ENCODE results near the gene SLC35F5.

Gene SLC35F5

GRCh38 chr2:113784823-113785744 lies 28.6 kb upstream of the SLC35F5 start:
- TF ChIP-seq EP300 (IDR thresholded peaks at IDR 0.05; ENCODE audit: borderline replicate concordance) (no peak), ZBTB7A (IDR thresholded peaks at IDR 0.05; ENCODE audit: low read depth) (no peak), EGR1 (IDR thresholded peaks at IDR 0.05) (no peak), TEAD4 (IDR thresholded peaks at IDR 0.05) (no peak), FOXM1 (IDR thresholded peaks at IDR 0.05; ENCODE audit: borderline replicate concordance, low read depth) (no peak), CEBPB (IDR thresholded peaks at IDR 0.05) (no peak), RAD21 (IDR thresholded peaks at IDR 0.05; ENCODE audit: low read depth) (no peak), TAF1 (IDR thresholded peaks at IDR 0.05; ENCODE audit: low read depth) (no peak), REST (IDR thresholded peaks at IDR 0.05; ENCODE audit: low read depth) (no peak), NFIC (IDR thresholded peaks at IDR 0.05) (no peak), MAX (IDR thresholded peaks at IDR 0.05) (no peak), USF1 (IDR thresholded peaks at IDR 0.05) (no peak), YY1 (IDR thresholded peaks at IDR 0.05; ENCODE audit: low read depth) (no peak), TCF12 (IDR thresholded peaks at IDR 0.05; ENCODE audit: low read depth) (no peak), CREB1 (IDR thresholded peaks at IDR 0.05; ENCODE audit: low read depth) (no peak)

- TF ChIP-seq EP300 (IDR thresholded peaks at IDR 0.05; ENCODE audit: borderline replicate concordance) (no peak), CEBPB (IDR thresholded peaks at IDR 0.05) (no peak), FOXM1 (IDR thresholded peaks at IDR 0.05; ENCODE audit: borderline replicate concordance, low read depth) (no peak), YY1 (IDR thresholded peaks at IDR 0.05; ENCODE audit: low read depth) (no peak), ZBTB7A (IDR thresholded peaks at IDR 0.05; ENCODE audit: low read depth) (no peak), RAD21 (IDR thresholded peaks at IDR 0.05; ENCODE audit: low read depth) (no peak), MAX (IDR thresholded peaks at IDR 0.05) (no peak), CREB1 (IDR thresholded peaks at IDR 0.05; ENCODE audit: low read depth) (no peak), TCF12 (IDR thresholded peaks at IDR 0.05; ENCODE audit: low read depth) (no peak), NFIC (IDR thresholded peaks at IDR 0.05) (no peak), REST (IDR thresholded peaks at IDR 0.05; ENCODE audit: low read depth) (no peak), TEAD4 (IDR thresholded peaks at IDR 0.05) (no peak), TAF1 (IDR thresholded peaks at IDR 0.05; ENCODE audit: low read depth) (no peak), USF1 (IDR thresholded peaks at IDR 0.05) (no peak), EGR1 (IDR thresholded peaks at IDR 0.05) (no peak)
Measured at GRCh38 chr2:113780472-113780871, 24.0 kb upstream of the SLC35F5 start.

GRCh38 chr2:113777371-113777770 lies 20.9 kb upstream of the SLC35F5 start:
- no peak for TF ChIP-seq MAX (IDR thresholded peaks at IDR 0.05)
- TF ChIP-seq FOXM1 (IDR thresholded peaks at IDR 0.05; ENCODE audit: borderline replicate concordance, low read depth): no peak
- no peak for TF ChIP-seq NFIC (IDR thresholded peaks at IDR 0.05)
- no peak for TF ChIP-seq CEBPB (IDR thresholded peaks at IDR 0.05)
- no peak for TF ChIP-seq EGR1 (IDR thresholded peaks at IDR 0.05)
- no peak for TF ChIP-seq USF1 (IDR thresholded peaks at IDR 0.05)
- TF ChIP-seq YY1 (IDR thresholded peaks at IDR 0.05; ENCODE audit: low read depth): no peak
- no peak for TF ChIP-seq CREB1 (IDR thresholded peaks at IDR 0.05; ENCODE audit: low read depth)
- no peak for TF ChIP-seq TAF1 (IDR thresholded peaks at IDR 0.05; ENCODE audit: low read depth)
- no peak for TF ChIP-seq TEAD4 (IDR thresholded peaks at IDR 0.05)
- no peak for TF ChIP-seq ZBTB7A (IDR thresholded peaks at IDR 0.05; ENCODE audit: low read depth)
- TF ChIP-seq RAD21 (IDR thresholded peaks at IDR 0.05; ENCODE audit: low read depth): no peak

GRCh38 chr2:113776949-113777348 lies 20.5 kb upstream of the SLC35F5 start:
- TF ChIP-seq EP300 (IDR thresholded peaks at IDR 0.05; ENCODE audit: borderline replicate concordance): no peak
- no peak for TF ChIP-seq TAF1 (IDR thresholded peaks at IDR 0.05; ENCODE audit: low read depth)
- TF ChIP-seq CREB1 (IDR thresholded peaks at IDR 0.05; ENCODE audit: low read depth): no peak
- TF ChIP-seq EGR1 (IDR thresholded peaks at IDR 0.05): no peak
- TF ChIP-seq REST (IDR thresholded peaks at IDR 0.05; ENCODE audit: low read depth): no peak
- TF ChIP-seq ZBTB7A (IDR thresholded peaks at IDR 0.05; ENCODE audit: low read depth): no peak

All from Ishikawa (cell line).